ENCODE data around the gene AFAP1. TPM values are rescaled to one million over a fixed set of nuclear protein-coding genes. Genes with fewer than 3 reads are reported as not detected.

The AFAP1 gene
- total RNA-seq, 4 donors from 2014 or later: 25.1 to 56.9 (median 26.4) TPM

GRCh38 chr4:7822877-7823276 lies 116.8 kb downstream of the AFAP1 start:
- WGBS, 2 donors (ENCODE audit: low coverage in 1 of 2): 38% methylated on average over 4 of the region's 4 CpGs; no CpG with 5 or more reads in 1 of the 2 donors

GRCh38 chr4:7822137-7822505 lies 117.5 kb downstream of the AFAP1 start:
- in situ Hi-C loops (cut with MboI; ENCODE audit: low pct_ligation_motif_present in 1 of 4, low pct_unique_long_range_greater_than_20kb in 1 of 4, low sequenced_read_pairs in 3 of 4): no loop called here
- WGBS, 2 donors (ENCODE audit: low coverage in 1 of 2): 71 to 74% methylated on average over 6 of the region's 6 CpGs
- peak overlapping the region; percentile 83 to 87 (median 83) for H3K27ac ChIP-seq

More at GRCh38 chr4:7822877-7823276, 116.8 kb downstream of the AFAP1 start:
- Histone ChIP-seq H3K27me3 (no peaks in the 10 kb centered on the region), H3K4me1 (peaks cover 15 to 69% (median 20%) of the 10 kb centered on the region in 4 donors), H3K4me3 (no peak overlapping the region), H3K9me3 (no peaks in the 10 kb centered on the region), H3K27ac (peak overlapping the region; percentile 83 to 87 (median 83)), H3K36me3 (no peaks in the 10 kb centered on the region)
- TF ChIP-seq CTCF (IDR thresholded peaks at IDR 0.05): no peak
- no peak for TF ChIP-seq POLR2A (IDR thresholded peaks at IDR 0.05)
- no peak for TF ChIP-seq POLR2AphosphoS5 (IDR thresholded peaks at IDR 0.05)
- no peak for TF ChIP-seq EP300 (IDR thresholded peaks at IDR 0.05; ENCODE audit: low read depth)
- intact Hi-C loops (cut with DNase I; ENCODE audit: low total_unique reads): no loop called here
- no peak for DNase-seq
- in situ Hi-C loops (cut with MboI; ENCODE audit: low pct_ligation_motif_present in 1 of 4, low pct_unique_long_range_greater_than_20kb in 1 of 4, low sequenced_read_pairs in 3 of 4): no loop called here

GRCh38 chr4:7821245-7822136 lies 118.2 kb downstream of the AFAP1 start:
- DNase-seq: no peak
- peaks cover 0 to 7% (median 0%) of the 10 kb centered on the region in 4 donors for H3K36me3 ChIP-seq
- TF ChIP-seq CTCF (IDR thresholded peaks at IDR 0.05): no peak
- no peak for TF ChIP-seq POLR2AphosphoS5 (IDR thresholded peaks at IDR 0.05)
- TF ChIP-seq POLR2A (IDR thresholded peaks at IDR 0.05): no peak
- no peak for TF ChIP-seq EP300 (IDR thresholded peaks at IDR 0.05; ENCODE audit: low read depth)
- intact Hi-C loops (cut with DNase I; ENCODE audit: low total_unique reads) (no loop called here), in situ Hi-C loops (cut with MboI; ENCODE audit: low pct_ligation_motif_present in 1 of 4, low pct_unique_long_range_greater_than_20kb in 1 of 4, low sequenced_read_pairs in 3 of 4) (no loop called here)
- 71 to 81% methylated on average over 6 to 11 of the region's 11 CpGs for WGBS, 2 donors (ENCODE audit: low coverage in 1 of 2)
- peak overlapping the region; percentile 83 to 87 (median 83) for H3K27ac ChIP-seq
- H3K4me3 ChIP-seq: no peak overlapping the region
- no peaks in the 10 kb centered on the region for H3K27me3 ChIP-seq
- peaks cover 15 to 68% (median 20%) of the 10 kb centered on the region in 4 donors for H3K4me1 ChIP-seq
- H3K9me3 ChIP-seq: no peaks in the 10 kb centered on the region

More at GRCh38 chr4:7822137-7822505, 117.5 kb downstream of the AFAP1 start:
- H3K27me3 ChIP-seq: no peaks in the 10 kb centered on the region
- H3K9me3 ChIP-seq: no peaks in the 10 kb centered on the region
- peaks cover 0 to under 1% (median 0%) of the 10 kb centered on the region in 4 donors for H3K36me3 ChIP-seq
- intact Hi-C loops (cut with DNase I; ENCODE audit: low total_unique reads): no loop called here
- peaks cover 15 to 68% (median 20%) of the 10 kb centered on the region in 4 donors for H3K4me1 ChIP-seq
- TF ChIP-seq POLR2A (IDR thresholded peaks at IDR 0.05) (no peak), EP300 (IDR thresholded peaks at IDR 0.05; ENCODE audit: low read depth) (no peak), POLR2AphosphoS5 (IDR thresholded peaks at IDR 0.05) (no peak), CTCF (IDR thresholded peaks at IDR 0.05) (no peak)
- DNase-seq: no peak
- no peak overlapping the region for H3K4me3 ChIP-seq

- in situ Hi-C loops (cut with MboI; ENCODE audit: low pct_ligation_motif_present in 1 of 4, low pct_unique_long_range_greater_than_20kb in 1 of 4, low sequenced_read_pairs in 3 of 4) (no loop called here), intact Hi-C loops (cut with DNase I; ENCODE audit: low total_unique reads) (no loop called here)
- no peaks in the 10 kb centered on the region for H3K9me3 ChIP-seq
- H3K27me3 ChIP-seq: no peaks in the 10 kb centered on the region
- H3K4me3 ChIP-seq: no peak overlapping the region
- peaks cover 15 to 68% (median 20%) of the 10 kb centered on the region in 4 donors for H3K4me1 ChIP-seq
- no peak for DNase-seq
- TF ChIP-seq POLR2AphosphoS5 (IDR thresholded peaks at IDR 0.05): no peak
- no peak for TF ChIP-seq EP300 (IDR thresholded peaks at IDR 0.05; ENCODE audit: low read depth)
- no peak for TF ChIP-seq POLR2A (IDR thresholded peaks at IDR 0.05)
- TF ChIP-seq CTCF (IDR thresholded peaks at IDR 0.05): no peak
- peak overlapping the region; percentile 55 to 87 (median 83) for H3K27ac ChIP-seq
- peaks cover 0 to 10% (median 4%) of the 10 kb centered on the region in 4 donors for H3K36me3 ChIP-seq
- 80 to 82% methylated on average over 8 to 11 of the region's 11 CpGs for WGBS, 2 donors (ENCODE audit: low coverage in 1 of 2)
Measured at GRCh38 chr4:7820031-7820818, 119.4 kb downstream of the AFAP1 start.

Data from transverse colon (tissue), 4 donors.